HCT116 (cell line): ENCODE results near the gene CSHL1.

Source experiments
- CBX3 ChIP-seq: IDR thresholded peaks from 2 replicates; pipeline ENCODE4 v1.6.1; 2012; ENCODE audit warnings: low read depth
- EZH2 ChIP-seq: fragments of 200-600 bp; sonication (generic); IDR thresholded peaks from 2 replicates; pipeline ENCODE4 v1.6.1; 2017; ENCODE audit warnings: antibody characterized with exemption, mixed run types
- EZH2phosphoT487 ChIP-seq: fragments of 200-600 bp; IDR thresholded peaks from 2 replicates; pipeline ENCODE4 v1.6.1; 2018; ENCODE audit warnings: antibody characterized with exemption, borderline replicate concordance
- POLR2A ChIP-seq: IDR thresholded peaks from 2 replicates; pipeline ENCODE4 v1.7.0; 2011; ENCODE audit warnings: borderline replicate concordance; ENCODE audit not compliant: insufficient read depth, insufficient read length; ENCODE audit errors: extremely low read depth
- POLR2AphosphoS5 ChIP-seq: IDR thresholded peaks from 2 replicates; pipeline ENCODE4 v1.6.1; 2011; ENCODE audit warnings: mild to moderate bottlenecking, low read depth, low read length, moderate library complexity
- RAD21 ChIP-seq: IDR thresholded peaks from 2 replicates; pipeline ENCODE4 v1.6.1; 2012; ENCODE audit warnings: low read depth, mild to moderate bottlenecking
- TCF7L2 ChIP-seq: IDR thresholded peaks from 2 replicates; pipeline ENCODE4 v1.7.0; 2011; ENCODE audit warnings: borderline replicate concordance, inconsistent platforms; ENCODE audit not compliant: insufficient read depth, insufficient read length; ENCODE audit errors: extremely low read depth
- TF ChIP-seq, protein P1 (sequence below), 3 experiments: fragments of 200-600 bp in 1 of 3; sonication (generic) in 1 of 3; IDR thresholded peaks in 2 of 3; conservative IDR thresholded peaks in 1 of 3; 2 replicates each; pipeline ENCODE4 v1.5.1; 2012 to 2017; ENCODE audit warnings: low read depth in 2 of 3, low read length in 2 of 3, antibody characterized with exemption in 1 of 3, borderline replicate concordance in 1 of 3, control low read depth in 1 of 3, mild to moderate bottlenecking in 1 of 3, mixed read lengths in 1 of 3, mixed run types in 1 of 3, moderate library complexity in 1 of 3; ENCODE audit not compliant: insufficient read depth in 1 of 3
- TF ChIP-seq, protein P2 (sequence below): IDR thresholded peaks from 2 replicates; pipeline ENCODE4 v1.6.1; 2012

DNA sequence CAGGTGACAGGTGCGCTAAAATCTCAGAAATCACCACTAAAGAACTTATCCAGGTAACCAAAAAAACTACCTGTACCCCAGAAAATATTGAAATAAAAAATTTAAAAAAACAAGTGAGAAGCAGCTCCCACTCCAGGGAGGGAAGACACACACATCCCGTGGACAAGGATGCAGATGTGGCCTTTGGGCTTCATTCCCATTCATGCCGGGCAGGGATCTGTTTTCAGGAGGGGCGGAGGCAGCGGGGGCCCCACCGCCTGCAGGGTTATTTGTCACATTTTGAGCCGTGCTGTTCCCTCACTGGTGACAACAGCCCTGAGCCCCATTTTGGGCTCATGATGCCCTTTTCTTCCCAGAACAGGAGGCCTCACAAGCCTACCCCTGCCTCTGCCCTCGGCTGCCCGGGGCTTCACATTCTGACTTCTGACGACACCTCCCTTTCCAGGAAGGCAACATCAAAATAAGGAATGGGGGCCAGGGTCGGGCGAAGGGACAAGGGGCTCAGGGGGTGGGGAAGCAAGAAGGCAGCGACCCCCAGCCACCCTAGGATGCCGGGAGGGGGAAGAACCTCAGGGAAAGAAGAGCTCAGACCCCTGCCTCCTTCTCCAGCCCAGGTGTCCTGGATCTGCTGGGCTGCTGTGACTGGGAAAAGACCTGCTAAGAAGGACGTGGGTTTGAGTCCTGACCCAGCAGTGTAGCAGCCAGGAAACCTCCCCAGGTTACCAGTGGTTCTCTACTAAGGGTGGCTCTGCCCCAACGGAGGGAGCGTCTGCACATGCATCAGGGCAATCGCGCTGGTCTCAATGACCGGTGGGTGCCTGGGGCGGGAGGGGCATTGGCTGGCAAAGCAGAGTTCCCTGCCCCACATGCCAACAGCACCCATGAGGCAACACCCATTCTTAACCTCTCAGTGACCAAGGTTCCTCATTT, 23.4 kb upstream of the CSHL1 start:
- TF ChIP-seq, protein P1, sequence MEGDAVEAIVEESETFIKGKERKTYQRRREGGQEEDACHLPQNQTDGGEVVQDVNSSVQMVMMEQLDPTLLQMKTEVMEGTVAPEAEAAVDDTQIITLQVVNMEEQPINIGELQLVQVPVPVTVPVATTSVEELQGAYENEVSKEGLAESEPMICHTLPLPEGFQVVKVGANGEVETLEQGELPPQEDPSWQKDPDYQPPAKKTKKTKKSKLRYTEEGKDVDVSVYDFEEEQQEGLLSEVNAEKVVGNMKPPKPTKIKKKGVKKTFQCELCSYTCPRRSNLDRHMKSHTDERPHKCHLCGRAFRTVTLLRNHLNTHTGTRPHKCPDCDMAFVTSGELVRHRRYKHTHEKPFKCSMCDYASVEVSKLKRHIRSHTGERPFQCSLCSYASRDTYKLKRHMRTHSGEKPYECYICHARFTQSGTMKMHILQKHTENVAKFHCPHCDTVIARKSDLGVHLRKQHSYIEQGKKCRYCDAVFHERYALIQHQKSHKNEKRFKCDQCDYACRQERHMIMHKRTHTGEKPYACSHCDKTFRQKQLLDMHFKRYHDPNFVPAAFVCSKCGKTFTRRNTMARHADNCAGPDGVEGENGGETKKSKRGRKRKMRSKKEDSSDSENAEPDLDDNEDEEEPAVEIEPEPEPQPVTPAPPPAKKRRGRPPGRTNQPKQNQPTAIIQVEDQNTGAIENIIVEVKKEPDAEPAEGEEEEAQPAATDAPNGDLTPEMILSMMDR (IDR thresholded peaks at IDR 0.05 in 2 of 3, conservative IDR thresholded peaks at IDR 0.05 in 1 of 3; ENCODE audit: borderline replicate concordance in 1 of 3, insufficient read depth in 1 of 3, low read depth in 2 of 3, low read length in 2 of 3) = no peak
- TF ChIP-seq CBX3 = no peak
- no peak for TF ChIP-seq POLR2AphosphoS5
- no peak for TF ChIP-seq RAD21
- TF ChIP-seq EZH2 = no peak
- no peak for TF ChIP-seq TCF7L2
- TF ChIP-seq EZH2phosphoT487 = no peak
- no peak for TF ChIP-seq POLR2A
- TF ChIP-seq, protein P2, sequence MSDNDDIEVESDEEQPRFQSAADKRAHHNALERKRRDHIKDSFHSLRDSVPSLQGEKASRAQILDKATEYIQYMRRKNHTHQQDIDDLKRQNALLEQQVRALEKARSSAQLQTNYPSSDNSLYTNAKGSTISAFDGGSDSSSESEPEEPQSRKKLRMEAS = no peak
